B cell (primary cell): ENCODE data around the gene TRABD2B. TPM values are rescaled to one million over a fixed set of nuclear protein-coding genes. Genes with fewer than 3 reads are reported as not detected.

Experiments
- ATAC-seq: fragments of 200-7000 bp; cut with Tn5 transposase; one replicate; pipeline ENCODE4 v1.10.0; 2021; ENCODE audit warnings: low read depth, mild to moderate bottlenecking, moderate number of reproducible peaks, moderate library complexity
- CTCF ChIA-PET: fragments of 350-600 bp; sonication (Branson Sonifier 250); formaldehyde crosslinking; loops from one replicate; lab custom pipeline; 2021; ENCODE audit warnings: antibody characterized with exemption, inconsistent platforms; lab: Charles Lee
- POLR2A ChIA-PET: fragments of 350-600 bp; sonication (Branson Sonifier 250); formaldehyde crosslinking; loops from one replicate; lab custom pipeline; 2021; ENCODE audit warnings: antibody characterized with exemption; lab: Charles Lee
- DNase-seq: peaks from one replicate; pipeline ENCODE4 v3.0.0; 2013
- H2AFZ ChIP-seq: 2 replicates; pipeline ENCODE4 v1.6.1; 2012; ENCODE audit warnings: mild to moderate bottlenecking, low read depth, low read length; ENCODE audit not compliant: insufficient read depth, poor library complexity, severe bottlenecking
- H3K27ac ChIP-seq, 2 donors: 1 replicate in 1 of 2; 2 replicates in 1 of 2; pipeline ENCODE4 v1.5.1; 2012 to 2013; ENCODE audit warnings: low read length in 2 of 2, mild to moderate bottlenecking in 2 of 2, moderate library complexity in 1 of 2
- H3K27me3 ChIP-seq, 4 experiments: fragments of 200-600 bp in 1 of 4; sonication (generic) in 1 of 4; replicated peaks in 1 of 4; 1 replicate in 2 of 4; 2 replicates in 2 of 4; pipeline versions ENCODE4 v1.6.1 to v1.7.0; 2013 to 2016; ENCODE audit warnings: low read length in 3 of 4, mild to moderate bottlenecking in 2 of 4, mixed read lengths in 1 of 4, moderate library complexity in 1 of 4; ENCODE audit not compliant: insufficient read depth in 4 of 4, control insufficient read depth in 3 of 4; ENCODE audit errors: control extremely low read depth in 1 of 4
- H3K36me3 ChIP-seq, 2 experiments: replicated peaks in 1 of 2; 1 replicate in 1 of 2; 2 replicates in 1 of 2; pipeline versions ENCODE4 v1.6.1 to v1.7.1; 2013; ENCODE audit warnings: low read length in 1 of 2; ENCODE audit not compliant: insufficient read depth in 2 of 2, control insufficient read depth in 1 of 2; ENCODE audit errors: control extremely low read depth in 1 of 2, extremely low read depth in 1 of 2
- H3K4me1 ChIP-seq, 2 donors: fragments of 200-600 bp in 1 of 2; sonication (generic) in 1 of 2; 1 replicate in 1 of 2; 2 replicates in 1 of 2; pipeline versions ENCODE4 v1.5.1 to v1.6.1; 2013 to 2017; ENCODE audit warnings: low read length in 2 of 2; ENCODE audit not compliant: control insufficient read depth in 2 of 2, insufficient read depth in 2 of 2
- H3K4me2 ChIP-seq: replicated peaks from 2 replicates; pipeline ENCODE3; 2012; ENCODE audit warnings: mild to moderate bottlenecking, low read depth, low read length; ENCODE audit not compliant: poor library complexity, severe bottlenecking
- H3K4me3 ChIP-seq, 5 experiments: fragments of 200-600 bp in 1 of 5; sonication (generic) in 1 of 5; 1 replicate in 3 of 5; 2 replicates in 2 of 5; pipeline versions ENCODE4 v1.5.1 to v1.7.0; 2011 to 2016; ENCODE audit warnings: low read length in 4 of 5, mild to moderate bottlenecking in 4 of 5, low read depth in 2 of 5, control low read depth in 1 of 5, moderate library complexity in 1 of 5; ENCODE audit not compliant: insufficient read depth in 1 of 5; ENCODE audit errors: control extremely low read depth in 1 of 5, extremely low read depth in 1 of 5
- H3K79me2 ChIP-seq: fragments of 200-600 bp; sonication (generic); one replicate; pipeline ENCODE4 v1.6.0; 2016; ENCODE audit warnings: low read length; ENCODE audit not compliant: control insufficient read depth, insufficient read depth
- H3K9ac ChIP-seq: fragments of 200-600 bp; sonication (generic); 2 replicates; pipeline ENCODE4 v1.6.1; 2017; ENCODE audit warnings: mild to moderate bottlenecking, low read length, moderate library complexity
- H3K9me3 ChIP-seq, 3 donors: one replicate each; pipeline versions ENCODE4 v1.6.1 to v1.7.1; 2013; ENCODE audit warnings: low read length in 2 of 3; ENCODE audit not compliant: control insufficient read depth in 2 of 3, insufficient read depth in 1 of 3; ENCODE audit errors: control extremely low read depth in 1 of 3
- H4K20me1 ChIP-seq: 2 replicates; pipeline ENCODE4 v1.6.0; 2012; ENCODE audit warnings: mild to moderate bottlenecking, low read length; ENCODE audit not compliant: insufficient read depth, control insufficient read depth, poor library complexity, severe bottlenecking
- H3K27ac Mint-ChIP-seq: one replicate; pipeline ENCODE4 v1.8.0; 2021; ENCODE audit warnings: mixed read lengths
- H3K27me3 Mint-ChIP-seq: one replicate; pipeline ENCODE4 v1.8.0; 2021; ENCODE audit warnings: mixed read lengths
- H3K4me1 Mint-ChIP-seq: one replicate; pipeline ENCODE4 v1.8.0; 2021; ENCODE audit warnings: mixed read lengths
- H3K4me3 Mint-ChIP-seq: one replicate; pipeline ENCODE4 v1.8.0; 2021; ENCODE audit warnings: mixed read lengths
- H3K9me3 Mint-ChIP-seq: one replicate; pipeline ENCODE4 v1.8.0; 2022; ENCODE audit warnings: mixed read lengths; ENCODE audit not compliant: insufficient read depth
- CTCF ChIP-seq: fragments of 200-600 bp; IDR thresholded peaks from one replicate; pipeline ENCODE4 v1.8.0; 2022; ENCODE audit warnings: antibody characterized with exemption, mild to moderate bottlenecking
- EZH2 ChIP-seq: IDR thresholded peaks from 2 replicates; pipeline ENCODE4 v1.6.1; 2012; ENCODE audit warnings: borderline replicate concordance, low read depth, mild to moderate bottlenecking, moderate library complexity, low read length; ENCODE audit not compliant: insufficient read depth, poor library complexity, severe bottlenecking
- WGBS: methylation state at CpG from one replicate; pipeline ENCODE4 v1.1.5; 2013; ENCODE audit warnings: missing lambda C conversion rate; ENCODE audit not compliant: insufficient coverage; 5-methylcytosine and 5-hydroxymethylcytosine counted together
- intact Hi-C: fragments of 100-400 bp; cut with micrococcal nuclease; formaldehyde crosslinking; loops from one replicate; pipeline ENCODE4 v1.10.0; 2022
- polyA plus RNA-seq: library from polyadenylated mRNA; depleted of rRNA; stranded (reverse); fragments of >200 nt; gene quantifications from 2 replicates; pipeline ENCODE4 v1.2.3, GENCODE V29; 2012
- total RNA-seq, 2 donors: library from RNA; stranded (reverse); fragments of 120-200 nt in 1 of 2; gene quantifications; 1 replicate in 1 of 2; 2 replicates in 1 of 2; pipeline versions ENCODE4 v1.2.3 to v1.2.4, GENCODE V29; 2013 to 2022

TRABD2B gene
- total and polyA plus RNA-seq, 2 donors (not counting 1 experiment from before 2014, with no cell fraction given): not detected

- POLR2A ChIA-PET: no interaction called here
- intact Hi-C loops: no loop called here
- no peak overlapping the region for H2AFZ ChIP-seq
- no peak overlapping the region for H3K27ac ChIP-seq
- TF ChIP-seq EZH2 (no peak), CTCF (no peak)
- H3K79me2 ChIP-seq: no peaks in the 10 kb centered on the region
- no peak overlapping the region for H3K9ac ChIP-seq
- H3K4me2 ChIP-seq: no peak overlapping the region
- DNase-seq (no peak), ATAC-seq (no peak)
- Mint-ChIP-seq H3K27me3 (peaks cover 24% of the 10 kb centered on the region), H3K27ac (no peak overlapping the region), H3K4me1 (no peaks in the 10 kb centered on the region), H3K9me3 (no peaks in the 10 kb centered on the region), H3K4me3 (no peak overlapping the region)
- peaks cover 0 to 9% (median 0%) of the 10 kb centered on the region in 3 donors for H3K9me3 ChIP-seq
- H3K4me1 ChIP-seq: no peaks in the 10 kb centered on the region
- H3K27me3 ChIP-seq: peaks cover 0 to 5% (median 2%) of the 10 kb centered on the region in 4 experiments
- H3K36me3 ChIP-seq: no peaks in the 10 kb centered on the region
- H3K4me3 ChIP-seq: no peak overlapping the region
- 94% methylated on average over 7 of the region's 8 CpGs for WGBS
- CTCF ChIA-PET: no interaction called here
- H4K20me1 ChIP-seq: no peaks in the 10 kb centered on the region
Observed at GRCh38 chr1:47951026-47951425, 46.2 kb downstream of the TRABD2B start.

GRCh38 chr1:47950471-47950870 lies 46.7 kb downstream of the TRABD2B start:
- Mint-ChIP-seq H3K27ac (no peak overlapping the region), H3K9me3 (no peaks in the 10 kb centered on the region), H3K27me3 (peaks cover 22% of the 10 kb centered on the region), H3K4me3 (no peak overlapping the region), H3K4me1 (no peaks in the 10 kb centered on the region)
- H2AFZ ChIP-seq: no peak overlapping the region
- no peak overlapping the region for H3K4me2 ChIP-seq
- 100% methylated on average over 3 of the region's 3 CpGs for WGBS
- H3K27me3 ChIP-seq: peaks cover 0 to 4% (median 2%) of the 10 kb centered on the region in 4 experiments
- CTCF ChIA-PET: no interaction called here
- H3K4me1 ChIP-seq: no peaks in the 10 kb centered on the region
- no peak for TF ChIP-seq EZH2
- no peak overlapping the region for H3K9ac ChIP-seq
- DNase-seq (no peak), ATAC-seq (no peak)
- H4K20me1 ChIP-seq: no peaks in the 10 kb centered on the region
- POLR2A ChIA-PET: no interaction called here
- no peak overlapping the region for H3K4me3 ChIP-seq
- H3K36me3 ChIP-seq: no peaks in the 10 kb centered on the region
- H3K27ac ChIP-seq: no peak overlapping the region
- H3K9me3 ChIP-seq: peaks cover 0 to 5% (median 0%) of the 10 kb centered on the region in 3 donors
- no peaks in the 10 kb centered on the region for H3K79me2 ChIP-seq
- intact Hi-C loops: no loop called here
